ENCODE results near the gene TMEM129. TPM values are rescaled to one million over a fixed set of nuclear protein-coding genes. Genes with fewer than 3 reads are reported as not detected.

Gene TMEM129
- polyA plus RNA-seq, 1 donor from 2014 or later, result 42.1 TPM

DNA sequence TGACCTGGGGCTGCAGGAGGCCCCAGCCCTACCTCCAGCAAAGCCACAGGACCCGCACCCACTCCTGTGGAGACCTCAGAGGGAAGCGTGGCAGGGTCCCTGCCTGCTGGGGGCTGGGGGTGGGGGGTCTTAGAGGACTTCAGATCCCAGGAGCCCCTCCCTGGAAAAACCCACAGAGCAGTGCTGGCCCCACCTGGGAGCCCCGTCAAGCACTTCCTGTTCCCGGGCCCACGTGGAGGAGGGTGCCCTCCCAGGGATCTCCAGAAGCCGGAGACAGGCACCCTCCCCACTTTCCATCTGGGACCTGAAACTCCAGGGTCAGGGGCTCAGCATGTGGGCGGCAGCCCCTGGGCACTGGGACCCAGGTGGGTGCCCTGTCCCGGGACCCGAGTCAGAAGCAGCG, 32.2 kb upstream of the TMEM129 start:
- Histone ChIP-seq H3K27me3 (ENCODE audit: insufficient read depth, low read depth, low read length) (no peaks in the 10 kb centered on the region), H3K36me3 (ENCODE audit: insufficient read depth, low read length) (no peaks in the 10 kb centered on the region), H2AFZ (ENCODE audit: low read depth, low read length) (no peak overlapping the region), H3K4me2 (ENCODE audit: low read length) (no peak overlapping the region), H3K9me2 (ENCODE audit: insufficient read depth, low read length) (no peaks in the 10 kb centered on the region), H3K79me2 (replicated peaks; ENCODE audit: insufficient read depth, low read length) (no peaks in the 10 kb centered on the region), H3F3A (ENCODE audit: insufficient read depth, low read length, poor library complexity, severe bottlenecking) (no peaks in the 10 kb centered on the region), H4K20me1 (ENCODE audit: insufficient read depth) (no peaks in the 10 kb centered on the region), H3K4me3 (ENCODE audit: low read length) (no peak overlapping the region), H3K9me3 (ENCODE audit: low read length) (no peaks in the 10 kb centered on the region), H3K9ac (ENCODE audit: low read length) (no peak overlapping the region), H3K27ac (ENCODE audit: low read length) (no peak overlapping the region)
- TF ChIP-seq TAF1 (IDR thresholded peaks at IDR 0.05; ENCODE audit: low read depth), result no peak
- TF ChIP-seq SMC3 (conservative IDR thresholded peaks at IDR 0.05; ENCODE audit: poor library complexity), result no peak

DNA sequence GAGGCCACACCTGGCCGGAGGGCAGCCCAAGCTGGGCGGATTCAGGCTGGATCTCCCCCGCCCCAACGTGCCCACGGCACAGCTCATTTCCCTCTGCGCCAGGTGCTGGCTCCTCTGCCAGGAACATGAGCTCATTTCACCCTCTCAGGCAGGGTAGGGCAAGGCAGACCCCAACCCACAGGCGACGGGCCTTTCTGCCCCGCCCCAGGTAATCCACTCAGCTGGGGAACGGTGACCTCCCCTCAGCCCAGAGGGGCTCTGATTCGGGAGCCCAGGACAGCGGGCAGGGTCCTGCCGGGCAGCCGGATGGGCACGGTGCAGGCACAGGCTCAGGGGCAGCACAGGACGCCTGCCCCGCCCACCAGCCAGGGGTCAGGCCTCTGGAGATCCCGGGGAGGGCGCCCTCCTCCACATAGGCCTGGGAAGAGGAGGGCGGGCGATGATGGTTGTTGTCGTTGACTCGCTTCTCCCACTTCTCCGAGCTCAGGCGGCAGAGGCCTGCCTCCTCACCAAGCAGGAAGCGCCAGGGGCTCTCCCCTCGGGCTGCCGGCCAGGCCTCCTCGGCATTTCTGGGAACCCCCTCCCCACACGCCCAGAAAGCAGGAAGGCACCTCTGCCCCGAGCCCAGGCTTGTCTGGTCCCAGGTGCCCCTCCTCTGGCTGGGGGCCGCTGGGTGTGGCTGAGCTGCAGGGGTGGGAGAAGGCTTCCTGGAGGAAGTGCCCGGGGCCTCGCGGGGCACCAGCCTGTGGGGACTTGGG, 31.3 kb upstream of the TMEM129 start:
- H3K79me2 ChIP-seq (replicated peaks; ENCODE audit: insufficient read depth, low read length), result no peaks in the 10 kb centered on the region
- no peaks in the 10 kb centered on the region for H4K20me1 ChIP-seq (ENCODE audit: insufficient read depth)
- no peak overlapping the region for H2AFZ ChIP-seq (ENCODE audit: low read depth, low read length)
- H3K4me2 ChIP-seq (ENCODE audit: low read length), result no peak overlapping the region
- no peaks in the 10 kb centered on the region for H3K9me2 ChIP-seq (ENCODE audit: insufficient read depth, low read length)
- no peaks in the 10 kb centered on the region for H3K9me3 ChIP-seq (ENCODE audit: low read length)
- H3K4me3 ChIP-seq (ENCODE audit: low read length), result no peak overlapping the region
- no peak overlapping the region for H3K27ac ChIP-seq (ENCODE audit: low read length)
- H3K27me3 ChIP-seq (ENCODE audit: insufficient read depth, low read depth, low read length), result no peaks in the 10 kb centered on the region
- H3K36me3 ChIP-seq (ENCODE audit: insufficient read depth, low read length), result no peaks in the 10 kb centered on the region
- no peak for TF ChIP-seq RAD21 (conservative IDR thresholded peaks at IDR 0.05)
- TF ChIP-seq POLR2AphosphoS5 (IDR thresholded peaks at IDR 0.05), result no peak
- TF ChIP-seq, protein P1, sequence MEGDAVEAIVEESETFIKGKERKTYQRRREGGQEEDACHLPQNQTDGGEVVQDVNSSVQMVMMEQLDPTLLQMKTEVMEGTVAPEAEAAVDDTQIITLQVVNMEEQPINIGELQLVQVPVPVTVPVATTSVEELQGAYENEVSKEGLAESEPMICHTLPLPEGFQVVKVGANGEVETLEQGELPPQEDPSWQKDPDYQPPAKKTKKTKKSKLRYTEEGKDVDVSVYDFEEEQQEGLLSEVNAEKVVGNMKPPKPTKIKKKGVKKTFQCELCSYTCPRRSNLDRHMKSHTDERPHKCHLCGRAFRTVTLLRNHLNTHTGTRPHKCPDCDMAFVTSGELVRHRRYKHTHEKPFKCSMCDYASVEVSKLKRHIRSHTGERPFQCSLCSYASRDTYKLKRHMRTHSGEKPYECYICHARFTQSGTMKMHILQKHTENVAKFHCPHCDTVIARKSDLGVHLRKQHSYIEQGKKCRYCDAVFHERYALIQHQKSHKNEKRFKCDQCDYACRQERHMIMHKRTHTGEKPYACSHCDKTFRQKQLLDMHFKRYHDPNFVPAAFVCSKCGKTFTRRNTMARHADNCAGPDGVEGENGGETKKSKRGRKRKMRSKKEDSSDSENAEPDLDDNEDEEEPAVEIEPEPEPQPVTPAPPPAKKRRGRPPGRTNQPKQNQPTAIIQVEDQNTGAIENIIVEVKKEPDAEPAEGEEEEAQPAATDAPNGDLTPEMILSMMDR (IDR thresholded peaks at IDR 0.05; ENCODE audit: poor library complexity, severe bottlenecking), result no peak
- no peak for TF ChIP-seq EP300 (conservative IDR thresholded peaks at IDR 0.05; ENCODE audit: poor library complexity, severe bottlenecking)
- TF ChIP-seq, protein P2, sequence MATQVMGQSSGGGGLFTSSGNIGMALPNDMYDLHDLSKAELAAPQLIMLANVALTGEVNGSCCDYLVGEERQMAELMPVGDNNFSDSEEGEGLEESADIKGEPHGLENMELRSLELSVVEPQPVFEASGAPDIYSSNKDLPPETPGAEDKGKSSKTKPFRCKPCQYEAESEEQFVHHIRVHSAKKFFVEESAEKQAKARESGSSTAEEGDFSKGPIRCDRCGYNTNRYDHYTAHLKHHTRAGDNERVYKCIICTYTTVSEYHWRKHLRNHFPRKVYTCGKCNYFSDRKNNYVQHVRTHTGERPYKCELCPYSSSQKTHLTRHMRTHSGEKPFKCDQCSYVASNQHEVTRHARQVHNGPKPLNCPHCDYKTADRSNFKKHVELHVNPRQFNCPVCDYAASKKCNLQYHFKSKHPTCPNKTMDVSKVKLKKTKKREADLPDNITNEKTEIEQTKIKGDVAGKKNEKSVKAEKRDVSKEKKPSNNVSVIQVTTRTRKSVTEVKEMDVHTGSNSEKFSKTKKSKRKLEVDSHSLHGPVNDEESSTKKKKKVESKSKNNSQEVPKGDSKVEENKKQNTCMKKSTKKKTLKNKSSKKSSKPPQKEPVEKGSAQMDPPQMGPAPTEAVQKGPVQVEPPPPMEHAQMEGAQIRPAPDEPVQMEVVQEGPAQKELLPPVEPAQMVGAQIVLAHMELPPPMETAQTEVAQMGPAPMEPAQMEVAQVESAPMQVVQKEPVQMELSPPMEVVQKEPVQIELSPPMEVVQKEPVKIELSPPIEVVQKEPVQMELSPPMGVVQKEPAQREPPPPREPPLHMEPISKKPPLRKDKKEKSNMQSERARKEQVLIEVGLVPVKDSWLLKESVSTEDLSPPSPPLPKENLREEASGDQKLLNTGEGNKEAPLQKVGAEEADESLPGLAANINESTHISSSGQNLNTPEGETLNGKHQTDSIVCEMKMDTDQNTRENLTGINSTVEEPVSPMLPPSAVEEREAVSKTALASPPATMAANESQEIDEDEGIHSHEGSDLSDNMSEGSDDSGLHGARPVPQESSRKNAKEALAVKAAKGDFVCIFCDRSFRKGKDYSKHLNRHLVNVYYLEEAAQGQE (IDR thresholded peaks at IDR 0.05; ENCODE audit: borderline replicate concordance), result no peak
- TF ChIP-seq SMC3 (conservative IDR thresholded peaks at IDR 0.05; ENCODE audit: poor library complexity), result no peak
- no peak for TF ChIP-seq MXI1 (conservative IDR thresholded peaks at IDR 0.05; ENCODE audit: poor library complexity, severe bottlenecking)
- TF ChIP-seq TAF1 (IDR thresholded peaks at IDR 0.05; ENCODE audit: low read depth), result no peak
- no peak for TF ChIP-seq EZH2 (IDR thresholded peaks at IDR 0.05; ENCODE audit: borderline replicate concordance, insufficient read depth, low read length, poor library complexity, severe bottlenecking)
- H3K9ac ChIP-seq (ENCODE audit: low read length), result no peak overlapping the region
- H3F3A ChIP-seq (ENCODE audit: insufficient read depth, low read length, poor library complexity, severe bottlenecking), result no peaks in the 10 kb centered on the region
